Activated effector memory CD4-positive, alpha-beta T cell treated with Interleukin-2 at 50 U/mL for 16 hours (primary cell): ENCODE results near the gene IZUMO4.

Source experiments
- DNase-seq: peaks from one replicate; pipeline ENCODE4 v3.0.0-alpha.2; 2020

The IZUMO4 gene

GRCh38 chr19:2059422-2060201, 37.1 kb upstream of the IZUMO4 start:
- no peak for DNase-seq

- DNase-seq, result no peak
Measured at GRCh38 chr19:2060884-2061494, 35.7 kb upstream of the IZUMO4 start.

- peak; percentile 99 for DNase-seq
Measured at GRCh38 chr19:2061495-2062388, 35.0 kb upstream of the IZUMO4 start.

GRCh38 chr19:2062389-2062729, 34.4 kb upstream of the IZUMO4 start:
- DNase-seq, result no peak

- DNase-seq, result no peak
Measured at GRCh38 chr19:2062770-2063169, 33.9 kb upstream of the IZUMO4 start.

- DNase-seq, result no peak
Measured at GRCh38 chr19:2063824-2064223, 32.9 kb upstream of the IZUMO4 start.

- DNase-seq, result no peak
Measured at GRCh38 chr19:2064395-2064787, 32.3 kb upstream of the IZUMO4 start.

GRCh38 chr19:2064788-2065524, 31.8 kb upstream of the IZUMO4 start:
- DNase-seq, result no peak

- no peak for DNase-seq
Measured at GRCh38 chr19:2070436-2070827, 26.3 kb upstream of the IZUMO4 start.

GRCh38 chr19:2070986-2071673, 25.6 kb upstream of the IZUMO4 start:
- no peak for DNase-seq

GRCh38 chr19:2072757-2073551, 23.8 kb upstream of the IZUMO4 start:
- no peak for DNase-seq

GRCh38 chr19:2076526-2076944, 20.2 kb upstream of the IZUMO4 start:
- DNase-seq, result no peak

- no peak for DNase-seq
Measured at GRCh38 chr19:2077398-2077797, 19.3 kb upstream of the IZUMO4 start.

GRCh38 chr19:2077833-2078619, 18.7 kb upstream of the IZUMO4 start:
- no peak for DNase-seq

GRCh38 chr19:2079076-2079864, 17.4 kb upstream of the IZUMO4 start:
- no peak for DNase-seq

GRCh38 chr19:2079865-2080301, 16.8 kb upstream of the IZUMO4 start:
- no peak for DNase-seq

- no peak for DNase-seq
Measured at GRCh38 chr19:2080336-2080988, 16.3 kb upstream of the IZUMO4 start.

GRCh38 chr19:2081873-2082810, 14.6 kb upstream of the IZUMO4 start:
- DNase-seq, result peak; percentile 43
